Activated naive CD8-positive, alpha-beta T cell (primary cell): ENCODE measurements around the gene GOLGA1.

ENCODE experiments used
- H3K27ac Mint-ChIP-seq: one replicate; pipeline ENCODE4 v1.8.0; 2021; ENCODE audit warnings: mixed read lengths
- H3K27me3 Mint-ChIP-seq: one replicate; pipeline ENCODE4 v1.8.0; 2021; ENCODE audit warnings: mixed read lengths
- H3K36me3 Mint-ChIP-seq: one replicate; pipeline ENCODE4 v1.8.0; 2021; ENCODE audit warnings: mixed read lengths
- H3K4me1 Mint-ChIP-seq: one replicate; pipeline ENCODE4 v1.8.0; 2021; ENCODE audit warnings: low read depth, mixed read lengths
- H3K4me3 Mint-ChIP-seq: one replicate; pipeline ENCODE4 v1.8.0; 2021; ENCODE audit warnings: mild to moderate bottlenecking, mixed read lengths
- H3K9me3 Mint-ChIP-seq: one replicate; pipeline ENCODE4 v1.8.0; 2021; ENCODE audit warnings: low read depth, mixed read lengths

GOLGA1 gene

DNA sequence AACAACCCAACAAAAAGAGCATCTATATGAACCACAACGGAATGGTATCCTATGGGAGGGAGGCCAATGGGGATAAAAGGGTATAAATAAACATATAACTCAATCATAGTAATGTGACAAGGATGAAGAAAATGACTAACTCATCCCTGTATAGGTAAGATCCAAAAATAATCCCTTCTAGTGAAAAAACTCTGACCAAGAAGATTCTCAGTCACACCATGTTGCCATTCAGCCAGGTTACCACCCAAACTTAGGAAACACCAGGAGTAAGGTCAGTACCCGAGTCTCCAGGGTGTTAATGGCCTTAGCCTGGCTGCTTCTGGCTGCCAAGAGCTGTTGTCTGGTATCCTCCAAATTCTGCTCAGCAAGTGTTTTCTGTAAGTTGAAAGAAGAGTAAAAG, 32.8 kb downstream of the GOLGA1 start:
- no peaks in the 10 kb centered on the region for H3K4me1 Mint-ChIP-seq
- peaks cover 38% of the 10 kb centered on the region for H3K36me3 Mint-ChIP-seq
- H3K27ac Mint-ChIP-seq = no peak overlapping the region
- no peaks in the 10 kb centered on the region for H3K9me3 Mint-ChIP-seq
- peaks cover 2% of the 10 kb centered on the region for H3K27me3 Mint-ChIP-seq
- H3K4me3 Mint-ChIP-seq = no peak overlapping the region

GRCh38 chr9:124906966-124907365, 33.9 kb downstream of the GOLGA1 start:
- no peaks in the 10 kb centered on the region for H3K9me3 Mint-ChIP-seq
- no peak overlapping the region for H3K27ac Mint-ChIP-seq
- no peak overlapping the region for H3K4me3 Mint-ChIP-seq
- H3K27me3 Mint-ChIP-seq = peaks cover 4% of the 10 kb centered on the region
- H3K36me3 Mint-ChIP-seq = peaks cover 38% of the 10 kb centered on the region
- H3K4me1 Mint-ChIP-seq = no peaks in the 10 kb centered on the region

DNA sequence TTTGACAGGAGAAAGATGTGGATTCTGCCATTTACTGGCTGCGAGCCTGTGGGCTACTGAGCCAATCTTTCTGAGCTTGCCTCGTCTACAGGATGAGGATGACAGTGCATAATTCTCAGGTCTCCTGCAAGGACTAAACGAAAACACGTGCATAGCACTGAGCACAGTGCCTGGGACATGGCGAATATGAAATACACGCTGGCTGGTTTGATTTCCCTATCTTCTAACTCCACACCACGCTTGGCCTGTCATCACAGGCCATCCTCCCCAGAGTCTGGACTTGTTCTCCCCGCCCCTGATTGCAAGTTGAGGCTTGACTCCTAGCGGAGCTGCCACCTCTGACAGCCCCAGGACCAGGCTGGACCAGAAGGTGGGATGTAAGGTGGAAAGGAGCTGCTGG, 41.0 kb downstream of the GOLGA1 start:
- H3K27me3 Mint-ChIP-seq = peaks cover 4% of the 10 kb centered on the region
- peaks cover 23% of the 10 kb centered on the region for H3K36me3 Mint-ChIP-seq
- no peaks in the 10 kb centered on the region for H3K9me3 Mint-ChIP-seq
- peaks cover 6% of the 10 kb centered on the region for H3K4me1 Mint-ChIP-seq
- H3K27ac Mint-ChIP-seq = no peak overlapping the region
- H3K4me3 Mint-ChIP-seq = no peak overlapping the region

- H3K27me3 Mint-ChIP-seq = no peaks in the 10 kb centered on the region
- H3K27ac Mint-ChIP-seq = no peak overlapping the region
- H3K9me3 Mint-ChIP-seq = no peaks in the 10 kb centered on the region
- H3K4me1 Mint-ChIP-seq = peaks cover 10% of the 10 kb centered on the region
- H3K36me3 Mint-ChIP-seq = peaks cover 22% of the 10 kb centered on the region
- no peak overlapping the region for H3K4me3 Mint-ChIP-seq
Observed at GRCh38 chr9:124897570-124898460, 43.1 kb downstream of the GOLGA1 start.

GRCh38 chr9:124894741-124895170, 46.1 kb downstream of the GOLGA1 start:
- Mint-ChIP-seq H3K27ac (no peak overlapping the region), H3K27me3 (peaks cover 3% of the 10 kb centered on the region), H3K9me3 (no peaks in the 10 kb centered on the region), H3K4me3 (no peak overlapping the region), H3K36me3 (peaks cover 28% of the 10 kb centered on the region), H3K4me1 (peaks cover 10% of the 10 kb centered on the region)

DNA sequence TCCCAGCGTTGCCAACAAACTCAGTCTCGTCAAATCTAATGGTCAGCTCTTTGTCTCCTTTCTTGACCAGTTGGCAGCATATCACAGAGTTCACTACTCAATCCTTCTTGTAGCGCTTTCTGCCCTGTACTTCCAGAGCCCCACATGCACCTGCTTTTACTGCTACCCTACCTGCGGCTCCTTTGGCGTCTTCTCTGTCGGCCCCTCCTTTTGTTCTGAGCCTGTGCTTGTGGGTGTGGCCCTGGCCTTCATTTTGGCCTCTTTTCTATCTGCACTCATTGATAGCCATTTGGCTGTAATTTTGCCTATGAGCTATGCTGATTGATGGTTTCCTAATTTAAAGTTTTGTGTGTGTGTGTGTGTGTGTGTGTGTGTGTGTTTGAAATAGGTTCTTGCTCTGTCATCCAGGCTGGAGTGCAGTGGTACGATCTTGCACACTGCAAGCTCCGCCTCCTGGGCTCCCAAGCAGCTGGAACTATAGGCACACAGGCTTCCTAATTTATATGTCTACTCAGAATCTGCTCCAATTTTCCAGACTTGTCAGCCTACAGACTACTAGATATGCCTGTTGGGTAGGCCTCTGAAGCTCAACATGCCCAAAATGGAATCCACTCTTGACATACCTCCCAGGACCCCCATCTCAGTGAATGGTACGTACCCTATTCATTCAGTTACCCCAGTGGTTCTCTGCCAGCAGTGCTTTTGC, 46.7 kb downstream of the GOLGA1 start:
- H3K27ac Mint-ChIP-seq = no peak overlapping the region
- no peak overlapping the region for H3K4me3 Mint-ChIP-seq
- H3K4me1 Mint-ChIP-seq = peaks cover 10% of the 10 kb centered on the region
- H3K36me3 Mint-ChIP-seq = peaks cover 32% of the 10 kb centered on the region
- peaks cover 5% of the 10 kb centered on the region for H3K27me3 Mint-ChIP-seq
- H3K9me3 Mint-ChIP-seq = no peaks in the 10 kb centered on the region

DNA sequence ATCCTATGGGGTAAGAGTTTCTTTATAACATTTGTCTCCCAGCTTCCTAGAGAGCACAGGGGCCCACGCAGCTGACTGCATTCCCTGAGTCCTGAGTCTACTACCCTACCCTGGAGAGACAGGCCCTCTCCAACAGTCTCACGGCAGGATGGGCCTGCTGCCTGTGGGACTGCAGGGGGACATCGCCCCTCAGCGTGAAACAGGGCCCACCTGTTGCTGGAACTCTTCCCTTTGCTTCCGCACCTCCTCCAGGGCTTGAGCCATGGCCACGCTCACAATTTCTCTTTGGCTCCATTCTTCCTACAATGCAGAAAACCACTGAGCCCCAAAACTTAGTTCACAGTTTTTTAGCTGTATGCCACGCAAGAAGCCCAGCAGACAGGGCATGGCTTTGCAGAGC, 50.7 kb downstream of the GOLGA1 start:
- no peak overlapping the region for H3K27ac Mint-ChIP-seq
- no peaks in the 10 kb centered on the region for H3K9me3 Mint-ChIP-seq
- H3K4me3 Mint-ChIP-seq = no peak overlapping the region
- H3K36me3 Mint-ChIP-seq = peaks cover 42% of the 10 kb centered on the region
- peaks cover 9% of the 10 kb centered on the region for H3K27me3 Mint-ChIP-seq
- peaks cover 6% of the 10 kb centered on the region for H3K4me1 Mint-ChIP-seq

DNA sequence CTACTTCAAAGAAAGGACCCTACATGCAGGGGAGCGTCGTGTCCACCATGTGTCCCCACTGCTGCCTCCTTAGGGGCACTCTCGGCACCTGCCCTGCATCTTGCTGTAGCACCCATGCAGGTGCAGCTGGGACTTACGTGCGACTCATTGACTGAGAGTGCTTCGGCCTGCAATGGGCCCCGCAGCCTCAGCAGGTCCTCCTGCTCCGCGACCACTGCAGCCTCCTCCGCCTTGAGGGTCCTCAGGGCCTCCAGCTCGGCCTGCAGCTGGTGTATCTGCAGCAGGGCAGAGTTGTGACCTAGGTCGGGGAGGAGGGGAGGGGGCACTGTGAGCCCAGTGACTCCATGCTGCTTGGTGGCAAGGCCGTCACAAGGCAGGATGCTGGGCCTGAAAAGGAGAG, 51.9 kb downstream of the GOLGA1 start:
- Mint-ChIP-seq H3K27ac (no peak overlapping the region), H3K36me3 (peaks cover 46% of the 10 kb centered on the region), H3K27me3 (peaks cover 9% of the 10 kb centered on the region), H3K9me3 (no peaks in the 10 kb centered on the region), H3K4me1 (no peaks in the 10 kb centered on the region), H3K4me3 (no peak overlapping the region)

DNA sequence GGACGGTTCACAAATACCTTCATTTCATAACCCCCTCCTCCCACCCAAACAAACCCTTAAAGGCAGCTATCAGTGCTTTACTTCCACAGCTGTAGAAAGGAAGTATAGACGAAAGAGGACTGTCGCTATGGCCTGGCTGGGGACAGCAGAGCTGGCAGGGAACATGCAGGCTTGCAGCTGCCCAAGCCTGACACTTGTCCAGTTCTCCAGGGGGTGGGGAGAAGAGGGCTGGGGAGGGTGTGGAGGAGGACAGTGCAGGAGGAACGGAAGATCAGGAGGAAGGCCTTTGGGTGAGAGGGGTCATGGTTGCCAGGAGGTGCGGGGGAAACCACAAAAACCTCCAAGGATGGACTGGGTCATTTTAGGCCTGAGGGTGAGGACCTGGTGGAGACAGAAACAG, 53.1 kb downstream of the GOLGA1 start:
- no peaks in the 10 kb centered on the region for H3K4me1 Mint-ChIP-seq
- no peaks in the 10 kb centered on the region for H3K9me3 Mint-ChIP-seq
- no peak overlapping the region for H3K4me3 Mint-ChIP-seq
- H3K27me3 Mint-ChIP-seq = peaks cover 9% of the 10 kb centered on the region
- H3K27ac Mint-ChIP-seq = no peak overlapping the region
- peaks cover 43% of the 10 kb centered on the region for H3K36me3 Mint-ChIP-seq

DNA sequence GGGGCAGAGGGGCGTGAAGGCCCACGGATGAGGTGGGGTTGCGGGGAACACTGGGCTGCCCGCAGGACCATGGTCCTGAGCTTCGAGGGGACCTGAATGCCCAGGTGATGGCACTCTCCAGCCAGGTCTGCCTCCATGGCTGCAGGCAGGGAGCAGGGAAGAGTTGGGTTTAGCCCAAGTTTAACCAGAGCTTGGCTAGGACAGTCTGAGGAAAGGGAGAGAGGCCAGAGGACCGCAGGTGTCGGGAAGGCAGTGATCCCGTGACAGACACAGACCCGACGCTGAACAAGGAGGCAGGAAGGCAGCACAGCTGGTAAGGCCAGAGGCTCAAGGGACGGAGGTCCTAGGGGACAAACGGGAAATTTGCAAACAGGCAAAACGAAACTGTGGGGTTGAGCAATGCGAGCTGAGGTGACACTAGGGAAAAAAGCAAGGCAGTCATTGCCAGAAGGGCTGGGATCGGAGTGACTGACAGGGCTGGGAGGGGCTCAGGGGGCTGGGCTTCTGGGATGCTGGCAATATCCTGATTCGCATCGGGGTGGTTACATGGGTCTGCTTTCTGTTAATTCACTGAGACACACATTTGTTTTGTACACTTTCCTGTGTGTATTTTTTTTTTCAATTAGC, 53.9 kb downstream of the GOLGA1 start:
- Mint-ChIP-seq H3K4me3 (no peak overlapping the region), H3K27ac (no peak overlapping the region), H3K4me1 (no peaks in the 10 kb centered on the region), H3K9me3 (no peaks in the 10 kb centered on the region), H3K27me3 (peaks cover 9% of the 10 kb centered on the region), H3K36me3 (peaks cover 40% of the 10 kb centered on the region)

DNA sequence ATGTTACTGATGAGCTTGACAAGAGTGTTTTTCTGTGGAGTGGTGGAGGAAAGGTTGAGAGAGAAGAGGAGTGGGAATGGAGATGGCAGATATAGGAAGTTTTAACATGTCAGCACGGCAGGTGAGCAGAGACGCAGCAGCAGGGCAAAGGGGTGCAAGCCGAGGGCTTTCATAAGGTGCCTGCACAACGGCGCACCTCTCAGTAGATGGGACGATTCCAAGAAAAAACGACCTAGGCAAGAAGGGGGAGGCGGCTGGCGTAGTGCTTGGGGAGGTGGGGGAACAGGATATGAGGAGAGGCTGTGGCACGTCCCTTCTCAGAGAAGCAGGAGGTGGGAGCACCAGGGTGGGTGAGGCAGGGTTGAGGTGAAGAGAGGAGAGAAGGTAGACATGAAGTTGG, 54.4 kb downstream of the GOLGA1 start:
- no peaks in the 10 kb centered on the region for H3K9me3 Mint-ChIP-seq
- peaks cover 40% of the 10 kb centered on the region for H3K36me3 Mint-ChIP-seq
- no peaks in the 10 kb centered on the region for H3K4me1 Mint-ChIP-seq
- no peak overlapping the region for H3K27ac Mint-ChIP-seq
- H3K27me3 Mint-ChIP-seq = peaks cover 9% of the 10 kb centered on the region
- H3K4me3 Mint-ChIP-seq = no peak overlapping the region

DNA sequence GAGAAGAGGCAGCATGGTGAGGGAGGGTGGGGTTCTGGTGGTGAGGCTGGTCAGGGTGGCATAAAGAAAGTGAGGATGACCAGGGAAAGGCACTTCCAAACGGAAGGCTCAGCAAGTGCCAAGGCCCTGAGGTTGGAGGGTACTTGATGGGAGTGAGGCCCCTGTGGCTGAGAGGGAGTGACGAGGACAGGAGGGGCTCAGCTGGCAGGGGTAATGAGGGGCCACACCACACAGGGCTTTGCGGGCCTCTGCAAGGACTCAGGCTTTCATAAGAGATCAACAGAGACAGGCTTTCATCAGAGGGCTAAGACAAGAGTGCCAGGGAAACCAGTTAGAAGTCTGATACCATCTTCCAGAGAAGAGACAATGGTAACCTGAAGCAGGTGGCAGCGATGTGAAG, 55.3 kb downstream of the GOLGA1 start:
- no peak overlapping the region for H3K27ac Mint-ChIP-seq
- no peak overlapping the region for H3K4me3 Mint-ChIP-seq
- H3K36me3 Mint-ChIP-seq = peaks cover 32% of the 10 kb centered on the region
- no peaks in the 10 kb centered on the region for H3K4me1 Mint-ChIP-seq
- H3K27me3 Mint-ChIP-seq = peaks cover 8% of the 10 kb centered on the region
- H3K9me3 Mint-ChIP-seq = no peaks in the 10 kb centered on the region

- Mint-ChIP-seq H3K9me3 (no peaks in the 10 kb centered on the region), H3K36me3 (peaks cover 25% of the 10 kb centered on the region)
Observed at GRCh38 chr9:124884376-124884775, 56.5 kb downstream of the GOLGA1 start.

DNA sequence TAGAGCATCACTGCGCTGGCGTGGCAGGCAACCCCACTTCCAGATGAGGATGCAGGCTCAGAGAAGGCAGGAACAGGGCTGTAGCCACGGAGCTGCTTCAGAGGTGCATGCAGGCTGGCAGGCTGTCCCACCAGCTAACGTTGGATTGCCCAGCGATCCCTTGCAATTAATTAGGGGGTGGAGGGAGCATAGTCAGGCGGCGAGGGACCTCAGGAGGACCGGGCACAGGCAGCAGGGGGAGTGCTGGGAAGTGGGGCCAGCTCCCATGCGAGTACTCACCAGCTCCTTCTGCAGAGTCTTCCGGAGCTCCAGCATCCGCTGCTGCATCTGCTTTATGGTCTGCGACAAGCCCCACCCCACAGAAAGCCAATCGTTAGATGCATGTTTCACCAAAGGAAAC, 58.7 kb downstream of the GOLGA1 start:
- H3K27ac Mint-ChIP-seq = no peak overlapping the region
- no peaks in the 10 kb centered on the region for H3K9me3 Mint-ChIP-seq
- H3K27me3 Mint-ChIP-seq = peaks cover 4% of the 10 kb centered on the region
- no peak overlapping the region for H3K4me3 Mint-ChIP-seq
- H3K36me3 Mint-ChIP-seq = peaks cover 21% of the 10 kb centered on the region
- H3K4me1 Mint-ChIP-seq = peaks cover 1% of the 10 kb centered on the region

More at GRCh38 chr9:124884376-124884775, 56.5 kb downstream of the GOLGA1 start:
- H3K27me3 Mint-ChIP-seq = peaks cover 4% of the 10 kb centered on the region
- no peak overlapping the region for H3K27ac Mint-ChIP-seq
- no peak overlapping the region for H3K4me3 Mint-ChIP-seq
- H3K4me1 Mint-ChIP-seq = no peaks in the 10 kb centered on the region

DNA sequence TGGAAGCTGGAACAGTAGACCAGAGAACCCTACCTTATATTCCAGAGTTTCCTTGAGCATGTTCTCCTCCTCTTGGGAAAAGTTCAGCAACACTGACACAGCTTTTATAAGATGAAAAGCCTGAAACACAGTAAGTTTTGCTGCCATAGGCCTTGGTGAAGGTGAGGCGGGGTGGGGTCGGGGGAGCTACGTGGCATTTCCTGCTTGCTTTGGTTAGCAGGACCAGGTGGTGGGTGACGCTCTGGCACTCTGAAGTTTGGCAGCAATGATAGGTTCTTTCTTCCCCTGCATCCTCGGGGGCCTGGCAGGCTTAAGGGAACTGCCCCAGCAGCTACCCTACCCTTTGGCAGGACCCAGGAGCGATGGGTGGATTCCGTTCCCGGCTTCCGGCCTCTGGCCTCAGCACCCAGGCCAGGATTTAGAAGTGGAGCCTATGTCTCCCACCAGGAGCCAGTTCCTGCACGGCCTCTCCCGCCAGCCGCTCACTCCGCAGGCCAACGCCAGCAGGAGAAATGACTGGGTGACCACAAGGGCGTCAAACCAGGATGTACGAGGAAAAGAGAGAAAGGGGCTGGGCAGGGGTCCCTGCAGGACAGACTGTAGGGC, 59.6 kb downstream of the GOLGA1 start:
- Mint-ChIP-seq H3K27ac (no peak overlapping the region), H3K9me3 (no peaks in the 10 kb centered on the region), H3K36me3 (peaks cover 16% of the 10 kb centered on the region), H3K4me3 (no peak overlapping the region), H3K4me1 (peaks cover 1% of the 10 kb centered on the region), H3K27me3 (peaks cover 4% of the 10 kb centered on the region)
